ENCODE measurements around the gene DLG1. TPM values are rescaled to one million over a fixed set of nuclear protein-coding genes. Genes with fewer than 3 reads are reported as not detected.
"Not testable (repeated sequence)": the region's sequence is repeated elsewhere in the genome, so short reads cannot be mapped to it uniquely, and the experiment has no call there.

Gene DLG1
- polyA plus RNA-seq, 1 donor, result 39.6 TPM

DNA sequence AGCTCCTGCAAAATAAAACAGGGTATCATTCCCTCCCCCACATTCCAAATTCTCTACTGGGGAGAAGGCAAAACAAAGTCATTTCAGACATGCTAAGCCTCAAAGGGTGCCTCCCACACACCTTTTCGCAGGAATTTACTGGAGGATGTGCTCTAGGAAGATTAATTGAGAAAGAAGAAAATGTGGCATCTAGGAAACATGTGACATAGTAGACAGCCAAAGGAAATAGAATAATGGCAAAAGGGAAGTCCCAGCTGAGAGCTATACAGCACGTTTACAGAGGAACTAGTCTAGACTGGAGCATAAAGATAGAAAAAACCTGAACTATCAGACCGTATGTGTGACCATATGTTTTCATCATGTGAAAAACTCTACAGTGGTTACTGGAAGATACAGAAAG, 210.0 kb downstream of the DLG1 start:
- no peak for DNase-seq

DNA sequence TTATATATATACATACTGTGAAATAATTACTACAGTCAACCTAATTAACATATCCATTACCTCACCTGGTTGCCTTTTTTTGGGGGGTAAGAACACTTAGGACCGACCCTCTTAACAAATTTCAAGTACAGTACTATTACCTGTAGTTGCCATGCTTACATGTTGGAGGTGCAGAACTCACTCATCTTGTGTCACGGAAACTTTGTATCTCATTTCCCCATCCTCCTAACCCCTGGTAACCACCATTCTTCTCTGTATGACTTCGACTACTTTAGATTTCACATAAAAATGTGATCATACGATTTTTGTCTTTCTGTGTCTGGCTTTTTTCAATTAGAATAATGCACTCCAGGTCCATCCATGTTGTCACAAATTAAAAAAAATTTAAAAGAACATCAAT, 213.3 kb downstream of the DLG1 start:
- no peak for DNase-seq

DNA sequence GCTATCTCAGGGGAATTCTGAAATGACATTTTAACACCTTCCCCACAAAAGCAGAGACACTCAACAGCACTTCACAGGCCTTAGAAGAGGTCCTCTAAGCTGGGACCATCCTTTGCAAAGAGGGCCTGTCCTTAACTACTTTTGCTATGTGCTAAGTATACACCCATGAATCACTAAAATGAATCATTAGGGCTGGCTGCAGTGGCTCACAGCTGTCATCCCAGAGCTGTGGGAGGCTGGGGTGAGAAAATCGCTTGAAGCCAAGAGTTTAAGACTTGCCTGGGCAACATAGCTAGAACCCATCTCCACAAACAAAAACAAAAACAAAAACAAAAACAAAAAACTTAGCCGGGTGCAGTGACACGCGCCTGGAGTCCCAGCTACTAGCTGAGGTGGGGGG, 214.9 kb downstream of the DLG1 start:
- DNase-seq, result no peak

DNA sequence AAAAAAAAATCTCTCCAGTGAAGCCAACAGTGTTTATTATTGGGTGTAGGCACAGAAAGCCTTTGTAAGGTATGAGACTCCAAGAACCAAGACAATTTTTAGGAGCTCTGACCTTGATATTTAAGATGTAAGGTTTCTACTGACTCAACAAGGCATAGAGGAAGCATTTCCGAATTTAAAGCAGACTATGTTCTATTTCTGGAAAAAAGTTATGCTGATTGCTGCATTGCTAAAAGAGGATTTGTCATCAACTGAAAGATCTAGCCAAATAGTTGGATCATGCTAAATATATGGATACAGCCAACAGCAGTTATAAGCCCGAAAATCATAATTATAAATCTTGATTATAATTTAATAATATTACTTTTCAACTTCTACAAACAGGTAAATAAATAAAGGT, 215.5 kb downstream of the DLG1 start:
- DNase-seq, result no peak

DNA sequence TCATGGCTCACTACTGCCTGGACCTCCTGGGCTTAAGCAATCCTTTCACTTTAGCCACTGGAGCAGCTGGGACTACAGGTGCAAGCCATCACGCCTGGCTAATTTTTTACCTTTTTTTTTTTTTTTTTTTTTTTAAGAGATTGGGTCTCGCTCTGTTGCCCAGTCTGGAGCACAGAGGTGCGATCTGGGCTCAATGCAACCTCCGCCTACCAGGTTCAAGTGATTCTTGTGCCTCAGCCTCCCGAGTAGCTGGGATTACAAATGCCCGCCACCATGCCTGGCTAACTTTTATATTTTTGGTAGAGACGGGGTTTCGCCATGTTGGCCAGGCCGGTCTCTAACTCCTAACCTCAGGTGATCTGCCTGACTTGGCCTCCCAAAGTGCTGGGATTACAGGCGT, 218.1 kb downstream of the DLG1 start:
- DNase-seq, result no peak

DNA sequence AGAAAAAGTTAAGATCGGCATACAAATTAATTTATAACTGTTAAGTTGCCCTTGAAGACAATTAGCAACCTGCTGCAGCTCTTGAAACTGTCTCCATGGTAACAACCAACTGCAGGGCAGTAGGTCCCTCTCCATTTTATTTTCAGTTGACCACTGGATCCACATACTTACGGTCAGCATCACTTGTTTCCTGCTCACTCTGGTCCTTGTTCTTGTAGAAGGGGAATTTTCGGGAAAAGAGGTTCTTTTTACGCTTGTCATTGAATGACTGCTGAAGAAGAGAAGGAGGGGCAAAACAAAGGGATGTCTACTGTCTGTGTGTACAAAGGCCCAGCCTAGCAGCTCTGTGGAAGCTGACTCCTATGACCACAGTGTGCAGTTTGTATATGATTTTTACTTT, 222.0 kb downstream of the DLG1 start:
- no peak for DNase-seq

DNA sequence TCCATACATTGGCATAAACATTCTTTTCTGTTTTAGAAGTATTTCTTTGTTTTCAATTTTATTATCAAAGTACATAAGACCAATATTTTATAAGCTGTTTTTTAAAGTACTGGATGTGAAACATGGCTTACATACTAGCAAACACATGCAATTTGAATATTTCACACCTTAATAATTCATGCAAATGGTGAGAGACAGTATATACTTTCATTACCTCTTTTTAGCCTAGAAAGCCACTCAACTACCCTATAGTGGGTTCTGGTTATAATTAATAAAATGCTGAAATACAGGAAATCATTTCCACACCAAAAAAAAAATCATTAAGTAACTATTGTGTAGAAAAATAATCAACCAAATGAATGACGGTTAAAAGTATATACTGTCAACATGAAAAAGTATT, 230.3 kb downstream of the DLG1 start:
- DNase-seq, result no peak

DNA sequence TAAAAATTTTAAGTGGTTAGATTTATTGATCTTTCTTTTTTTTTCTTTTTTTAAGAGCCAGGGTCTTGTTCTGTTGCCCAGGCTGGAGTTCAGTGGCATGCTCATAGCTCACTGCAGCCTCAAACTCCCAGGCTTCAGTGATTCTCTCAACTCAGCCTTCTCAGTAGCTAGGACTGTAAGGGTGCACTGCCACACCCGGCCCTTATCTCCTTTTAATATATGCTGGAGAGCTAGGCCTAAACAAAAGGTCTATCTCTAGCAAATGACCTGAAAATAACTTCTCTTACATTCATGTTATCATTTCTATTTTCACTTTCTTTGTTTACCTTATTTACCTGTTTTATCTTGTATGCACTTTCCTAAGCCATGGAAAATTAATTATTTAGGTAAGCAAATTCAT, 233.6 kb downstream of the DLG1 start:
- no peak for DNase-seq

DNA sequence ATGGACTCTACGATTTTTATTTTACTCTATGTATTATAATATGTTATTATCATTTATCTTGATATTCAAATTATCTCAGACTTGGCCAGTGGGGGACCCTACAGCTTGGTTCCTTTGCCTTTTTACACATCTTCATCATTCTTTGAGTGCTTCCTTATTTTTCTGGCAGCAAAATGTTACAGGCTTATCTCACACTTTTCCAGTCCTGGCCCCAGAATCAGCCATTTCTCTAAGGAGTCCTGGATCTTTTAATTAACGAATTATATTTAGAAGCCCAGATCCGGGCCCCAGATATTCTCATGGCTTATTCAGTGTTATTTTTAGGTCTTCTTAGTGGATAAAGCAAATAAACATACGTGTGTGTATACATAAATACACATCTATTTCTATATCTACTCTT, 236.0 kb downstream of the DLG1 start:
- no peak for DNase-seq

DNA sequence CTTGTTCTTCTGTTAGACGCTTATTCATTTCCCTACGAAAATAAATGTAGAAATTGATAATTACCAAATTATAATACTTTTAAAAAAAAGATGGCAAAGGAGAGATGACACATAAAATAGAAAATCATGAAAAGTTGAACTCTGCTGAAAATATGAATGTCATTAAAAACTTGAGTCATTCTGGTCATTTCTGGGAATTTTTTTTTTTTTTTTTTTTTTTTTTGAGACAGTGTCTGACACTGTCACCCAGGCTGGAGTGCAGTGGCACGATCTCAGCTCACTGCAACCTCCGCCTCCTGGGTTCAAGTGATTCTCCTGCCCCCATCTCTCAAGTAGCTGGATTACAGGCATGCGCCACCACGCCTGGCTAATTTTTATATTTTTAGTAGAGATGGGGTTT, 246.8 kb downstream of the DLG1 start:
- not testable (repeated sequence) for DNase-seq

DNA sequence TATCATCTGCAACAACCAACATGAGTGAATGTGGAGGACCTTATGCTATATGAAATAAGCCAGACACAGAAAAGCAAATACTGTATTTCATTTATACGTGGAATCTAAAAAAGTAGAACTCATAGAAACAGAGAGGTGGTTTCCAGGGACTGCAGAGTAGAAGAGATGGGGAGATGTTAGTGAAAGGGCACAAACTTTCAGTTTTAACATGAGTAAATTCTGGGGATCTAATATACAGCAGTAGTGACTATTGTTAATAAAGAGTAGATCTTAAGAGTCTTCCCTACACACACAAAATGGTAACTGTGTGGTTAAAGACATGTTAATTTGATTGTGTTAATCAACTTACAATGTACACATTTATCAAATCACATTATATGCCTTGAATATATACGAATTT, 247.9 kb downstream of the DLG1 start:
- no peak for DNase-seq

DNA sequence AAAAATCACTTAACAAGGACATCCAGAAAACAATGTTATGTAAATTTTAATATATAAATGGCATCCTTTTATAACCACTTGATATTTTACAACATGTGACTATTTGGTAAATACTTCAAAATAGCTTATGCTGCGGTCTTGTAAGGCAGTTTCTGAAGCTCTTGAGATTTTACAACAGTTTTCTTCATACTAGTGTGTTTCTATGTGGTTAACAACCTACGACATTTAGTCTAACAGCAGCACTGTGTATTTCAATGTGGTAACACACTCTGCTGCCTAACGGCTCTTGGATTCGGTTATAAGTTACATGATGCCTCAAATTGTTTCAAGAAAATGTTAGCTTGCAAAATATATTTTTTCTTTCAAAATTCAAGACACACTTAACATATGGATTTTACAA, 255.9 kb downstream of the DLG1 start:
- DNase-seq, result no peak

DNA sequence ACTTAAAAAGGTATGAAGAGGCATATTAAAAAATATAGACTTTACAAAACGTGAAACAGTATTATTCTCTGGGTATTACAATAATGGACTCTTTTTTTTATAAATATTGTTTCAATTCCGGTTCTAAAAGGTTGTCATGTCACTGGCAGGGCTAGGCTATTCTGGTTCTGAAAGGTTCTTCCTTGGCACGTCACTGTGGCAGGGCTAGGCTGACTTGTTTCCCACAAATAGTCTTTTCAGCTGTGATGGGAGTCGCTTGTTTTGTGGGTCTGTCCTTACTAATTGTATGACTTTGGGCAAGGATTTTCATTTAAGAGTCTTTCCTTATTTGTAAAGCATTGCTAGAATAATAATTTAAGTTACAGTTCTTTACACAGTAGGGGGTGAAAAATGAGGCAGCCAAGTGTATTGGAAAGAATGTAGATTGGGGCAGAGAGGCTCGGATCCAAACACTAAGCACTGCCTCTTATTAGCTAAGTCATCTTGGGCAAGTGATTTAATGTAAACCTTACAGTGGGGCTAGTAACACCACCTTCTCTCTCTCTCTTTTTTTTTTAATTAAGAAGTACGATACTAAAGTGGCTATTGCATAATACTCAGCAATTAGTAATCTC, 256.4 kb downstream of the DLG1 start:
- DNase-seq, result no peak

DNA sequence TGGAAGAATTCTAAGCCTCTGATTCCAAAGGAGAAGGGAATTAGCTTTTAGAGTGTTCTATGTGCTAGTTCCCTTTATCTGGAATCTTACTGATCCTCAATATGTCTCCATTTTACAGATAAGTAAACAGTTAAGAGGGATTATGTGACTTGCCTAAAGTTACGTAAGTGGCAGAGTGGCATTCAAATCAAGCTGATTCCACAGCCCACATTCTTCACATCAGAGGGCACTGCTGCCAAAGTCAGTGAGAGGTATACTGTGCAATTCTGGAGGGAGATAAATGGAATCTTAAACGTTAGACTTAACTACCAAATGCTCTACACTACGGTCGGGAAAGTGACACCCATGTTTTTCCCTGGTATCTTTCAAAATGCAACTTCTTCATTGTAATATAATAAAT, 257.8 kb downstream of the DLG1 start:
- no peak for DNase-seq

DNA sequence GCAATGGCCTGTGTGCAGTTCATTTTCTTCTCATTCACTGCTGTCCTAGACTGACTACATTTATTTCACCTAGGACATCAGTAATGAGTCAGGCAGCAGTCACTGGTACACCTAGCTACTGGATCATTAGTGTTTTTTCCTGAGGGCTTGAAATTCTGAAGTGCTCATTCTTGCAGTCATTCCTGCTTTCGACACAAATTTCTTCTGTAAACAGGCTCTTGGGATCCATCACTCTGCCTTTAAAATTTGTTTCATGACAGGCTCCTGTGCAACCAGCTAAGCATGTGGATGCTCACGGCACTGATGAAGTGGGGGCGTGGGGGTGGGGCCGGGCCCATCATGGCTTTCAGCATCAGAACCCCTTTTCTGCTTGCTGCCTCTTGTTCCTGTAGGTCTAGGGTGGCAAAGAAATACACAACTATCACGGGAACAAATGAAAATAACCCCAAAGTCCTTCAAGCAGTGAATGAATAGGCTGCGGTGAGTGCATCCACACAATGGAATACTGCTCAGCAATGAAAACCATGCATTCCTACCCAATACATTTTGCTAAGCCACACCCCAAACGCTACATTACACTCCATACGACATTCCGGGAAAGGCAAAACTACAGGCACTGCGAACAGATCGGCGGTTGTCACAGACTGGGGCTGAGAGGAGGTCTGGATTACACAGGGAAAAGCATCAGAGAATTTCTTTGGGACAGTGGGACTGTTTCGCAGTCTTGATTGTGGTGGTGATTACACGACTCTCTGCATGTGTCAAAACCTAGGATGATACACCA, 259.5 kb downstream of the DLG1 start:
- DNase-seq, result no peak

DNA sequence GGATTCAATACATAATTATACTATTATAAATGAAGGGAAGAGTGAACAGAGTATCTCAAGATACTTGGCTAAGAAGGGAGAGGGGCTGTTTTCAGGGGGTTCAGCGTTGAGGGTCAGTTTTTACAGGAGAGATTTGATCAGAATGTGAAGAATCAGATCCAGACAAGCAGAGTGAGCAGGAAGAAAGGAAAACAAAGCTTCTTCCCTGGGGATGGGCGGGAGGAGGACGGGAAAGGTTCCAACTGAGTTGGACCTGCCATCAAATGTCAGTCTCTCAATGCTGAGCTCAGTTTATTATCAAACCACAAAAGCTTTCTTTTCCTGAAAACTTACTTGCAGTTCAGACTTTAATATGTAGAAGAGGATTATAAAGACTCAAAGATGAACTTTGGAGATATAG, 262.8 kb downstream of the DLG1 start:
- no peak for DNase-seq

DNA sequence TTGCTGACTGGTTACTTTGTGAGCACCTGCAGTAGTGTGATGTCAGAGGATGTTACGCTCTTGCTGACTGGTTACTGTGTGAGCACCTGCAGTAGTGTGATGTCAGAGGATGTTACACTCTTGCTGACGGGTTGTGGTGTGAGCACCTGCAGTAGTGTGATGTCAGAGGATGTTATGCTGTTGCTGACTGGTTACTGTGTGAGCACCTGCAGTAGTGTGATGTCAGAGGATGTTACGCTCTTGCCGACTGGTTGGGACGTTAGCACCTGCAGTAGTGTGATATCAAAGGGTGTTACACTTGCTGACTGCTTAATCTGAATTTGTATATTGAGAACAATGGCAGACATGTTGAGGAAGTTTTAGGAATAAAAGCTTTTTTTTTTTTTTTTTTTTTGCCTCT, 263.6 kb downstream of the DLG1 start:
- not testable (repeated sequence) for DNase-seq

DNA sequence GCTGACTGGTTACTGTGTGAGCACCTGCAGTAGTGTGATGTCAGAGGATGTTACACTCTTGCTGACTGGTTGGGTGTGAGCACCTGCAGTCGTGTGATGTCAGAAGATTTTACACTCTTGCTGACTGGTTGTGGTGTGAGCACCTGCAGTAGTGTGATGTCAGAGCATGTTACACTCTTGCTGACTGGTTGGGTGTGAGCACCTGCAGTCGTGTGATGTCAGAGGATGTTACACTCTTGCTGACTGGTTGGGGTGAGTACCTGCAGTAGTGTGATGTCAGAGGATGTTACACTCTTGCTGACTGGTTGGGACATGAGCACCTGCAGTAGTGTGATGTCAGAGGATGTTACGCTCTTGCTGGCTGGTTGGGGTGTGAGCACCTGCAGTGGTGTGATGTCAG, 264.6 kb downstream of the DLG1 start:
- DNase-seq, result not testable (repeated sequence)

DNA sequence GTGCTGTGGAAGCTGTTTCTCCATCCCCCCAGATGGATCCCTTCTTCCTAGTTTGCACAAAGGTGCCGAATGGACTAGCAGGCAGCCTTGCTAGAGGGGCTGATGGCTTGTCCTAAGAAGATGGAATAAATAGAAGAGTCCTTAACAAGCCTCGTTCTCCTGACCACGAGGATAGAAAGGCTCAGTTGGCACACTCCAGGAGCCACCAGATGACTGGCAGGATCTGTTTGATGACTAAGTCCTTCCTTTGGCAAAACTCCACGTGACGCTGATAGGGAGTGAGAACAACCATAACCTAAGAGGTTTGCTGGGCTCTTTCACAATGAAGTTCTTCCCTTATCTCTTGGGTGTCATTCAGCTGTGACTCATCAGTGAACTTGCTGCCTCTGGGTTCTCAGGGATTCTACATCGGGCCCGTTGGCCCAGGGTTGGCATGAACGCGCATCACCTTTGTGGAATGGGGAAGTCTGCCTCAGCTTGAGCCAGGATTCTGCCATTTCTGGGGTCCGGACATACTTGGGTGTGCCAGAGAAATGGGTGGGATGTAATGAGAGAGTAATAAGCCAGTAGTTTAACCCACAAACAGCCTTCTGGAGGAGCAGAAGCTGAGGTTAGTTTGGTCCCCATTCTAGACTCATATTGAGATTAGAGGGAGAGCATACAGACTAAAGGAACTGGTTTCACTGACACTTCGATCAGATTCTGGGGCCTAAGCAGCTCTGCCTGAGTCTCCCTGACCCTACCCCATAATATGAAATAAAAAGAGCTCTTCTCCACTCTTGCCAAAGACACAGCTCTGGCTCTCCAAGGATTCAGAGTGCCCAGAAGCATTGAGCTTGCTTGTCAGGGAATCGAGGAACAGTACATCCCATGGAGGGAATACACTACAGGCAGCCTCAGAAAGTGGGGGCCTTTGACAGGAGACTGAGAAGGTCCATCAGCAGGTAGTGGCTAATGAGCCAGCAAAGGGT, 266.8 kb downstream of the DLG1 start:
- DNase-seq, result peak; percentile 31

DNA sequence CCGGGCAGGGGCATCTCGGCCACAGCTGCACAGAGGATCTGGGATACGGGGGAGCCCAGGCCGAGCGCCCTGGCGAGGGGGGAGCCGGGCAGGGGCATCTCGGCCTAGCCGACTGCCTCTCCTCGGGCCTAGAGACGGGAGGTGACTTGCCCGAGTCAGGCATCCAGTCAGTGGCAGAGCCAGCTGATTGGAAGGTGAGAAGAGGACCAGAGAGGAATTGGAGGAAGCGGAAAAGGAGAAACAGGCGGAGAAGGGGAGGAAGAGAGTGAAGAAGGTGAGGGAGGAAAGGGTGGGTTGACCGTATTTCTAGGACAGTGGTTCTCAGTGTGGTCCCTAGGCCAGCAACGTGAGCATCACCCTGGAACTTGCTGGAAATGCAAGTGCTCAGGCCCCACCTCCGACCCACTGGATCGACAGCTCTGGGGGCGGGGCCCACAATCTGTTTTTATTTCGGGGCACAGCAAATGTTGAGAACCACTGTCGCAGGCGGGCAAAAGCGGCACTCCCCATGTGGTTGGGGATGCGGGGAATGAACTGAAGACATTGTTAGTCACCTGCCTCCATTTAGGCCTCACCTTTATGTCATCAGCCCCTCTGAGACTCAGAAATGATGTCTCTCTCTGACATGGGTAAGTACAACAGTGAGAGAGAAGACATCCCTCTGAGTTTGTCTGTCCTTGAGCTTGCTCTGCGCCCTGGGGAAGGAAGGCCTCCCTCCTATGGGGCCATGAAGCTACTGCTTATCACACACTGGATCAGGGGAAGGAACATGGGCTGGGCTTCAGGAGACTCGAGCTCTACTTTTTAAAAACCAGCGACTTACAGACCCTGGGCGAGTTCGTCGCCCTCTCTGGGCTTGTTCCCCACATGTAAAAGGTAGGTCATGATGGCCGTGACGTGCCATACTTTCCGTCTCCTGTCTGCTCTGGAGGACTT, 267.8 kb downstream of the DLG1 start:
- DNase-seq, result no peak

DNA sequence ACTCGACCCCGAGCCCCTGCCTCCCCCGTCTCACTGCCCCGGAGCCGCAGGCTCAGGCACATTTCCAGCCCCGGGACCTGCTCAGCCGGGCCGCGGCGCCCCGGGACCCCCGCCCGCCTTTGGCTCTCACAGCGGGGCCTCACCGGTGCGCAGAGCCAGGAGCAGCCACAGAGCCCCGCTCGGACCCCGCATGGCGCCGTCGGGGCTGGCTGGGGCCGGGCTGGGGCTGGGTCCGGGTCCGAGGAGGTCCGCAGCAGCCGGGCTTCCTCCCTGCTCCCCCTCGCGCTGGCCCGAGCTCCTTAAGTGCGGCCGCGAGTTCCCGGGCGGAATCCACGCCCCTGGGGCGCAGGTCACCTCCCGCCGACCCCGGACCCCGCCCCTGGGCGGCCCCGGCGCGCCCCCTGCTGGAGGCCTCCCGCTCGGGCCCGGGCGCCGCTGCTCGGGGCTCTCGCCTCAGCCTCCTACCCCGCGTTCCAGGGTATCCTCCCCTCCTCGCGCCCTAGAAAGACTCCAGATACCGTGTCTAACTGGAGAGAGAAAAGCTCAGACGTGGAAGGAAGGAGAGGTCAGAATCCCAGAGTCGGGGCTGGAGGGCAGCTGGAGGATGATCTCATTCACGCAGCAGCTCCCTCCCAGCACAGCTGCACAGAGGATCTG, 268.8 kb downstream of the DLG1 start, which contains the start of gene MELTF:
Gene MELTF, minus strand, starts transcription at position 307 of the 657 bp plus-strand sequence. Its CDS starts 115 bp downstream, at position 192.
- DNase-seq, result peak; percentile 79

All from hindlimb muscle (tissue), 1 donor.